HCT116 (cell line): ENCODE data around the gene MICU2. TPM values are rescaled to one million over a fixed set of nuclear protein-coding genes. Genes with fewer than 3 reads are reported as not detected.

Experiments used
- ATAC-seq: fragments of 200-7000 bp; cut with Tn5 transposase; 2 replicates; pipeline ENCODE4 v1.9.1; 2020; ENCODE audit warnings: mild to moderate bottlenecking, moderate library complexity
- BruUV-seq: library from RNA; stranded (reverse); fragments of 400-500 nt; replicated peaks from 2 replicates; lab custom pipeline; 2021; lab: Mats Ljungman, UMichigan
- CTCF ChIA-PET: fragments of 300-600 bp; sonication (Branson Sonifier 250); formaldehyde crosslinking; loops from one replicate; lab custom pipeline; 2021; ENCODE audit warnings: antibody characterized with exemption; lab: Charles Lee
- POLR2A ChIA-PET: fragments of 300-600, 350-600 bp; sonication (Branson Sonifier 250); formaldehyde crosslinking; loops from one replicate; lab custom pipeline; 2021; ENCODE audit warnings: antibody characterized with exemption; lab: Charles Lee
- RAD21 ChIA-PET, 2 experiments: fragments of 300-600 bp; sonication (Branson Sonifier 250); formaldehyde crosslinking; loops; one replicate each; lab custom pipeline; 2023; ENCODE audit warnings: low total read pairs in 2 of 2; ENCODE audit not compliant: uncharacterized antibody in 2 of 2, unreplicated experiment in 2 of 2, low non-redundant PET in 1 of 2; lab: Charles Lee
- DNase-seq: peaks from one replicate; pipeline ENCODE4 v3.0.0-alpha.2; 2010; ENCODE audit warnings: low read depth, low spot score
- H2AFZ ChIP-seq: fragments of 200-600 bp; shearing (Covaris generic), sonication (generic); 2 replicates; pipeline ENCODE4 v1.6.1; 2017; ENCODE audit warnings: low read depth, mixed run types, mixed read lengths, antibody characterized with exemption, low read length; ENCODE audit not compliant: poor library complexity, severe bottlenecking
- H3K27ac ChIP-seq: 2 replicates; pipeline ENCODE4 v1.5.1; 2012; ENCODE audit warnings: low read depth, low read length
- H3K27me3 ChIP-seq: fragments of 200-600 bp; sonication (generic); 2 replicates; pipeline ENCODE4 v1.6.1; 2016; ENCODE audit warnings: mixed run types, low read length, mixed read lengths; ENCODE audit not compliant: insufficient read depth
- H3K36me3 ChIP-seq, 2 experiments: fragments of 200-500 bp in 1 of 2; fragments of 200-600 bp in 1 of 2; sonication (Bioruptor generic) in 1 of 2; sonication (generic) in 1 of 2; 2 replicates each; pipeline versions ENCODE4 v1.5.1 to v1.6.1; 2014 to 2016; ENCODE audit warnings: low read length in 2 of 2, inconsistent platforms in 1 of 2, mixed read lengths in 1 of 2, mixed run types in 1 of 2; ENCODE audit not compliant: insufficient read depth in 2 of 2, control insufficient read depth in 1 of 2
- H3K4me1 ChIP-seq, 2 experiments: fragments of 200-600 bp in 1 of 2; sonication (generic) in 1 of 2; 2 replicates each; pipeline versions ENCODE4 v1.5.1 to v1.6.1; 2012 to 2017; ENCODE audit warnings: low read length in 2 of 2, inconsistent platforms in 1 of 2, mild to moderate bottlenecking in 1 of 2, mixed read lengths in 1 of 2, mixed run types in 1 of 2, moderate library complexity in 1 of 2; ENCODE audit not compliant: insufficient read depth in 2 of 2, control insufficient read depth in 1 of 2
- H3K4me2 ChIP-seq: fragments of 200-600 bp; sonication (generic); 2 replicates; pipeline ENCODE4 v1.6.1; 2017; ENCODE audit warnings: mixed run types, low read length, mixed read lengths
- H3K4me3 ChIP-seq, 2 experiments: fragments of 200-600 bp in 1 of 2; sonication (generic) in 1 of 2; replicated peaks in 1 of 2; 2 replicates each; pipeline ENCODE4 v1.5.1; 2011 to 2016; ENCODE audit warnings: low read length in 2 of 2, control low read depth in 1 of 2, low read depth in 1 of 2, mild to moderate bottlenecking in 1 of 2, mixed read lengths in 1 of 2, mixed run types in 1 of 2
- H3K79me2 ChIP-seq: fragments of 200-600 bp; sonication (generic); 2 replicates; pipeline ENCODE4 v1.6.1; 2017; ENCODE audit warnings: mild to moderate bottlenecking, mixed run types, low read length, moderate library complexity, mixed read lengths; ENCODE audit not compliant: insufficient read depth
- H3K9ac ChIP-seq: fragments of 200-600 bp; sonication (generic); 2 replicates; pipeline ENCODE4 v1.6.1; 2016; ENCODE audit warnings: low read length, mixed read lengths
- H3K9me2 ChIP-seq: fragments of 200-600 bp; sonication (generic), shearing (Covaris generic); 2 replicates; pipeline ENCODE4 v1.6.1; 2017; ENCODE audit warnings: mixed run types, mild to moderate bottlenecking, moderate library complexity; ENCODE audit not compliant: insufficient read depth
- H3K9me3 ChIP-seq, 2 experiments: fragments of 200-500 bp in 1 of 2; fragments of 200-600 bp in 1 of 2; sonication (Bioruptor generic) in 1 of 2; sonication (generic) in 1 of 2; 2 replicates each; pipeline ENCODE4 v1.6.1; 2014 to 2017; ENCODE audit warnings: low read length in 2 of 2, mixed read lengths in 2 of 2, inconsistent platforms in 1 of 2, low read depth in 1 of 2, mild to moderate bottlenecking in 1 of 2, mixed run types in 1 of 2, moderate library complexity in 1 of 2; ENCODE audit not compliant: control insufficient read depth in 1 of 2, insufficient read depth in 1 of 2
- H4K20me1 ChIP-seq: fragments of 200-600 bp; sonication (generic), shearing (Covaris generic); 2 replicates; pipeline ENCODE4 v1.6.1; 2017; ENCODE audit warnings: mixed run types, mild to moderate bottlenecking, moderate library complexity; ENCODE audit not compliant: insufficient read depth
- CBX3 ChIP-seq: IDR thresholded peaks from 2 replicates; pipeline ENCODE4 v1.6.1; 2012; ENCODE audit warnings: low read depth
- EGR1 ChIP-seq: IDR thresholded peaks from 2 replicates; pipeline ENCODE4 v1.6.1; 2012; ENCODE audit warnings: low read depth
- ELF1 ChIP-seq: IDR thresholded peaks from 2 replicates; pipeline ENCODE4 v1.6.1; 2012; ENCODE audit warnings: low read depth, borderline replicate concordance
- JUND ChIP-seq: IDR thresholded peaks from 2 replicates; pipeline ENCODE4 v1.6.1; 2012
- POLR2A ChIP-seq: IDR thresholded peaks from 2 replicates; pipeline ENCODE4 v1.7.0; 2011; ENCODE audit warnings: borderline replicate concordance; ENCODE audit not compliant: insufficient read depth, insufficient read length; ENCODE audit errors: extremely low read depth
- SRF ChIP-seq: IDR thresholded peaks from 2 replicates; pipeline ENCODE4 v1.6.1; 2012; ENCODE audit warnings: low read depth
- TCF7L2 ChIP-seq: IDR thresholded peaks from 2 replicates; pipeline ENCODE4 v1.7.0; 2011; ENCODE audit warnings: borderline replicate concordance, inconsistent platforms; ENCODE audit not compliant: insufficient read depth, insufficient read length; ENCODE audit errors: extremely low read depth
- ZFX ChIP-seq: fragments of 450-650 bp; IDR thresholded peaks from 2 replicates; pipeline ENCODE4 v1.6.1; 2017
- ZNF274 ChIP-seq: fragments of 200-500 bp; sonication (Bioruptor generic); IDR thresholded peaks from 2 replicates; pipeline ENCODE4 v1.6.1; 2014; ENCODE audit warnings: mild to moderate bottlenecking, low read depth, low read length, inconsistent platforms
- intact Hi-C: fragments of 100-400 bp; cut with micrococcal nuclease; formaldehyde crosslinking; loops from 2 replicates; pipeline ENCODE4 v1.10.0; 2022
- total RNA-seq: library from RNA; stranded (reverse); gene quantifications from one replicate; pipeline ENCODE4 v1.2.1, GENCODE V29; 2021; ENCODE audit not compliant: unreplicated experiment
- TF ChIP-seq, protein P1 (sequence below): IDR thresholded peaks from 2 replicates; pipeline ENCODE4 v1.6.1; 2012; ENCODE audit warnings: low read depth
- TF ChIP-seq, protein P2 (sequence below): IDR thresholded peaks from 2 replicates; pipeline ENCODE4 v1.6.1; 2012
- TF ChIP-seq, protein P3 (sequence below): IDR thresholded peaks from 2 replicates; pipeline ENCODE4 v1.6.1; 2012

The MICU2 gene
- total RNA-seq, 1 experiment from 2014 or later: 41.0 TPM

DNA sequence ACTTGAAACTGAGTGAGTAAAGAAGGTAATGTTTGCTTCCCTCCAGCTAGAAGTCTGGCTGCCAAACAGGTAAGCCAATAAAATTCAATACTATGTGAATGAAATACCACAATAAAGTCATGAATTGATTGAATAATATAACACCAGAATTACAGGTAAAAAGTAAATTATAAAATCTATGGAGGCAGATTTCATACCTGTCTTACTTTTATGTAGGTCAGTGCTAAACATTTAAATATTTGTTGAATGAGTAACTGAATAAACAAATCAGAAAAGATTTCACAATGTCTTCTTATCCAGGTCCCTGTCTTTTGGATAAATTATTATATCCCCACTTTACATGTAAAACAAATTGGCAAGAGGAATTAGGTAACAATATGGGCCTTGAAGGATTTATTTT, 62.7 kb downstream of the MICU2 start:
- intact Hi-C loops: no loop called here

More for the DNA sequence above, 62.7 kb downstream of the MICU2 start:
- ChIA-PET CTCF (interaction anchor here (0.8 kb wide), 1 partner anchor 97 kb away, joined by 3 read pairs; no protein-coding TSS in a partner anchor), RAD21 (no interaction called here), POLR2A (no interaction called here)
- no peaks in the 10 kb centered on the region for H3K27me3 ChIP-seq
- TF ChIP-seq TCF7L2 (no peak), ZFX (no peak), ZNF274 (no peak), EGR1 (no peak), JUND (no peak), ELF1 (no peak), CBX3 (no peak), SRF (no peak), POLR2A (no peak)
- TF ChIP-seq, protein P1, sequence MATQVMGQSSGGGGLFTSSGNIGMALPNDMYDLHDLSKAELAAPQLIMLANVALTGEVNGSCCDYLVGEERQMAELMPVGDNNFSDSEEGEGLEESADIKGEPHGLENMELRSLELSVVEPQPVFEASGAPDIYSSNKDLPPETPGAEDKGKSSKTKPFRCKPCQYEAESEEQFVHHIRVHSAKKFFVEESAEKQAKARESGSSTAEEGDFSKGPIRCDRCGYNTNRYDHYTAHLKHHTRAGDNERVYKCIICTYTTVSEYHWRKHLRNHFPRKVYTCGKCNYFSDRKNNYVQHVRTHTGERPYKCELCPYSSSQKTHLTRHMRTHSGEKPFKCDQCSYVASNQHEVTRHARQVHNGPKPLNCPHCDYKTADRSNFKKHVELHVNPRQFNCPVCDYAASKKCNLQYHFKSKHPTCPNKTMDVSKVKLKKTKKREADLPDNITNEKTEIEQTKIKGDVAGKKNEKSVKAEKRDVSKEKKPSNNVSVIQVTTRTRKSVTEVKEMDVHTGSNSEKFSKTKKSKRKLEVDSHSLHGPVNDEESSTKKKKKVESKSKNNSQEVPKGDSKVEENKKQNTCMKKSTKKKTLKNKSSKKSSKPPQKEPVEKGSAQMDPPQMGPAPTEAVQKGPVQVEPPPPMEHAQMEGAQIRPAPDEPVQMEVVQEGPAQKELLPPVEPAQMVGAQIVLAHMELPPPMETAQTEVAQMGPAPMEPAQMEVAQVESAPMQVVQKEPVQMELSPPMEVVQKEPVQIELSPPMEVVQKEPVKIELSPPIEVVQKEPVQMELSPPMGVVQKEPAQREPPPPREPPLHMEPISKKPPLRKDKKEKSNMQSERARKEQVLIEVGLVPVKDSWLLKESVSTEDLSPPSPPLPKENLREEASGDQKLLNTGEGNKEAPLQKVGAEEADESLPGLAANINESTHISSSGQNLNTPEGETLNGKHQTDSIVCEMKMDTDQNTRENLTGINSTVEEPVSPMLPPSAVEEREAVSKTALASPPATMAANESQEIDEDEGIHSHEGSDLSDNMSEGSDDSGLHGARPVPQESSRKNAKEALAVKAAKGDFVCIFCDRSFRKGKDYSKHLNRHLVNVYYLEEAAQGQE: no peak
- TF ChIP-seq, protein P2, sequence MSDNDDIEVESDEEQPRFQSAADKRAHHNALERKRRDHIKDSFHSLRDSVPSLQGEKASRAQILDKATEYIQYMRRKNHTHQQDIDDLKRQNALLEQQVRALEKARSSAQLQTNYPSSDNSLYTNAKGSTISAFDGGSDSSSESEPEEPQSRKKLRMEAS: no peak
- TF ChIP-seq, protein P3, sequence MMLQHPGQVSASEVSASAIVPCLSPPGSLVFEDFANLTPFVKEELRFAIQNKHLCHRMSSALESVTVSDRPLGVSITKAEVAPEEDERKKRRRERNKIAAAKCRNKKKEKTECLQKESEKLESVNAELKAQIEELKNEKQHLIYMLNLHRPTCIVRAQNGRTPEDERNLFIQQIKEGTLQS: no peak
- H3K27ac ChIP-seq: no peak overlapping the region
- H3K9ac ChIP-seq: no peak overlapping the region
- ATAC-seq (no peak), DNase-seq (no peak)
- no peak overlapping the region for H3K4me3 ChIP-seq
- no peak overlapping the region for H2AFZ ChIP-seq
- H3K9me2 ChIP-seq: no peaks in the 10 kb centered on the region
- H4K20me1 ChIP-seq: no peaks in the 10 kb centered on the region
- H3K79me2 ChIP-seq: peaks cover 15% of the 10 kb centered on the region
- H3K4me1 ChIP-seq: peaks cover 12 to 20% of the 10 kb centered on the region in 2 experiments
- no peaks in the 10 kb centered on the region; a peak in 2 of 4 replicates for H3K36me3 ChIP-seq
- no peak overlapping the region; the same call in 1 of the 2 replicates for H3K4me2 ChIP-seq
- no TSS peak for BruUV-seq
- no peaks in the 10 kb centered on the region for H3K9me3 ChIP-seq
